HG03108 (cell line): ENCODE data around the gene CHRNB1.

Experiments used
- ATAC-seq: cut with Tn5 transposase; IDR thresholded peaks from one replicate; pipeline ENCODE4 v1.9.1; 2021; ENCODE audit warnings: moderate library complexity; ENCODE audit not compliant: unreplicated experiment

CHRNB1 gene

GRCh38 chr17:7444682-7445618, at the start of gene CHRNB1:
Gene CHRNB1 (plus strand): TSS chr17:7445061. CDS start chr17:7445128, 67 bp downstream.
- peak; percentile 48 for ATAC-seq

DNA sequence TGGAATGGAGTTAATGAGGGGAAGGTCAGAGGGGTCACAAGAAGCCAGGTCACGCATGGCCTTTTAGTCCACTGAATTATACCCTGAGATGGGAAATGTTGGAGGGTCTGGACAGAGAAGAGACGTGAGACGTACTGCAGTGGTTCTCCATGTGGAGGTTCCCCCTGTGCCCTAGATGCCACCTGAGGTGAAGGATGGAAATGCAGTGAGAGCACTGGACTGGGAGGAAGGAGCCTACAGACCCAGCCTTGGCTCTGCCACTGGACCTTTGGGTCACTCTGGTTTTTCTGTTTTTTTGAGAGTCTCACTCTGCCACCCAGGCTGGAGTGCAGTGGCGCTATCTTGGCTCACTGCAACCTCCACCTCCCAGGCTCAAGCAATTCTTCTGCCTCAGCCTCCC, 48.7 kb upstream of the CHRNB1 start:
- no peak for ATAC-seq

DNA sequence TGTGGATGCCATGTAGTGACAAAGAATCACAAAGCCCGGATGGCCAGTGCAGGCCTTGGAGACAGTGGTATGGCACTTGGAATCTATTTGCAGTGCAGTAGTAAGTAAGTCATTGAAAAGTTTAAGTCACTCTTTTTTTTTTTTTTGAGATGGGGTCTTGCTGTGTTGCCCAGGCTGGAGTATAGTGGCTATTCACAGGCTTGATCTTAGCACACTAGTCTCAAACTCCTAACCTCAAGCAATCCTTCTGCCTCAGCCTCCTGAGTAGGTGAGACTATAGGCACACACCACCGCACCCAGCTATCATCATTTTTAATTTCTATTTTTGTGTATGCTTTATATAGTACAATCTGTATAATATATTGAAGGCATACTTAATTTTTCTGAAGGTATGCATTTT, 46.2 kb upstream of the CHRNB1 start:
- ATAC-seq = no peak

DNA sequence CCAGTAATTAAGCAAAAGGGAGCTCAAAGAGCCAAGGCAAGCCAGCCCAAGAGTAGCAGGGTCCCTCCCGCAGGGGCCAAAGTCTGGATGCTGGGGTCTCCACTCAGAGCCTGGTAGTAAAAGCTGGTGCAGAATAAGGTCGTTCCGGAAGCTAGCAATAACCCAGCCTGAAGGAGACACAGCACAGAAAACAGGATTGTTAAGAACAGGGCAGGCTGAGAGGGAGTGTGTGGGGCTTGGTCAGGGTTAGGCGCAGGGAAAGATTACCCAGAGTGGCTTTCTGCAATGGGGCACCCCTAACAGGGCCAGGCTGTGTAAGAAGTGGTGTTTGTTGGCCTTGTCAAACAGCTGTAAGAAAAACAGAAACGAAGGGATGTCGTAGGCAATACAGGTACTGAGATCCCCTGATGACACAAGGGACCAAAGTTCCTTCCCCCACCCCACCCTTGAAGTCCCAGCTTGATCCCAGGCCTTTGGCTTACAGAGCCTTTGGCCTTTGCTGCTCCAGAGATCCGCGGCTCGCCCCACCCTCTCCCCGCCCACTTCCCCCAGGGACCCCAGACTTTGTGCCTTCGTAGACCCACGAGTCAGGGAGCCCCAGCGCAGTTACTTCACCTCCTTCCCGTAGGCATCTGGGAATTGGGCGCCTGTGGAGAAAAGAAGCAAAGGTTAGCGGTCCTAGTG, 41.7 kb upstream of the CHRNB1 start:
- ATAC-seq = no peak

GRCh38 chr17:7403727-7403976, 41.2 kb upstream of the CHRNB1 start:
- no peak for ATAC-seq

GRCh38 chr17:7403977-7404736, 40.7 kb upstream of the CHRNB1 start, which contains the start of gene TMEM256:
Gene TMEM256 (minus strand): TSS chr17:7404097. CDS start chr17:7404084, 13 bp downstream.
- ATAC-seq = peak; percentile 89

GRCh38 chr17:7404737-7405349, 40.0 kb upstream of the CHRNB1 start:
- ATAC-seq = peak; percentile 14

DNA sequence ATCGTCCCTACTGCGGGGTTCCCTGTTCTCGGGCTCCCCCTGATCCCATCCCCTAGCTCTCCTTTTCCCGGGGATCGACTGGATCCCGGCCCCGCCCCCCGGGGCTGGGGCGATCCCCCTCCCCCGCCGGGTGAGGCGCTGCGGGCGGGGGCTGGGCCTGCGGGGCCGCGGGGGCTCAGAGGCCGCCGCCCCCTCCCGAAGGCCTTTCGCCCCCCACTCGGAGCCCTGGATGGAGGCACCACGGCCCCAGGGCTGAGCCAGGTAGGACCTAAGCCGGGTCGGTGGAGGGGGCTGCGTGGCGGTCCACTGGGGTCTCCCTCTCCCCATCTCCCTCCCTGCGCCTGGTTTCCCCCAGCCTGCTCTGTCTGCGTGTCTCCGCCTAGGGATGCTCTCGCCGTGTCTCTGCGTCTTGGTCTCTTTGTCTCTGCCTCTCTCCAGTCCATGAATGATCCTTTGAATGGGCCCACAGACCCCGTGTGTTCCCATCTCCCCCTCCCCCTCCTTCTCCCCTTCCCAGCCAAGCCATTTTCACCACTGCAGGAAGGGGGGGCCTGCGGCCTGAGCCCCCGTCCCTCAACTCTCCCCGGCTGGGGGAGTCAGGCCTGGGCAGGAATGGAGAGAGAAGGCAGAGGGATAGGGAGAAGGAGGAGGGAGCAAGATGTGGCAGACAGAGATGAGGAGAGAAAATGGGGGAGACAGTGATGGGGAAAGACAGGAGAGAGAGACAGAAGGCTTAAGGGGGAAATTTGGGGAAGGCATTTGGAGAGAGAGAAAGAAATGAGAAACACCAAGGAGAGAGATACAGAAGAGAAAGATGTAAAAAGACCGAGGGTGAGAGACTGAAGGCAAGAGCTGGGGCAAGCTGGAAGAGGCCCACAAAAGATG, 39.3 kb upstream of the CHRNB1 start:
- ATAC-seq = no peak

- no peak for ATAC-seq
Measured at GRCh38 chr17:7406235-7406825, 38.5 kb upstream of the CHRNB1 start.

DNA sequence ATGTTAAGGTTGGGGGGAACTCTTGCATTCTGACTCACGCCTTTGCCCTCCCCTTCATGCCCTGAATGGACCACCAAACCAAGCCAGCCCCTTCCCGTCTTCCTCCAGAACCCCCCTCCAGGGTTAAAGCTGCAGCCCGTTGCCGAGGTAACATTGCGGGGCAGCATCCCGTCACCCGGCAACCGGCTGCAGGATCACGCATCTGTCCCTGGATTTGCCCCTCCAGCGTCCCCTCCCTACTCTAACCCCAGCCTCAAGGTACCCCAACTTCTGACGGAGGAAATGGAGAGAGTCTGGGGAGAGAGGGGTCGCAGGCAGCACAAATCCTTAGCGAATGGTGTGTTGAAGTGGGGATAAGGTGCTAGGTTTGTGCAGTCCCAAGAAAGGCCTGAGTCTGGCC, 37.8 kb upstream of the CHRNB1 start:
- no peak for ATAC-seq

DNA sequence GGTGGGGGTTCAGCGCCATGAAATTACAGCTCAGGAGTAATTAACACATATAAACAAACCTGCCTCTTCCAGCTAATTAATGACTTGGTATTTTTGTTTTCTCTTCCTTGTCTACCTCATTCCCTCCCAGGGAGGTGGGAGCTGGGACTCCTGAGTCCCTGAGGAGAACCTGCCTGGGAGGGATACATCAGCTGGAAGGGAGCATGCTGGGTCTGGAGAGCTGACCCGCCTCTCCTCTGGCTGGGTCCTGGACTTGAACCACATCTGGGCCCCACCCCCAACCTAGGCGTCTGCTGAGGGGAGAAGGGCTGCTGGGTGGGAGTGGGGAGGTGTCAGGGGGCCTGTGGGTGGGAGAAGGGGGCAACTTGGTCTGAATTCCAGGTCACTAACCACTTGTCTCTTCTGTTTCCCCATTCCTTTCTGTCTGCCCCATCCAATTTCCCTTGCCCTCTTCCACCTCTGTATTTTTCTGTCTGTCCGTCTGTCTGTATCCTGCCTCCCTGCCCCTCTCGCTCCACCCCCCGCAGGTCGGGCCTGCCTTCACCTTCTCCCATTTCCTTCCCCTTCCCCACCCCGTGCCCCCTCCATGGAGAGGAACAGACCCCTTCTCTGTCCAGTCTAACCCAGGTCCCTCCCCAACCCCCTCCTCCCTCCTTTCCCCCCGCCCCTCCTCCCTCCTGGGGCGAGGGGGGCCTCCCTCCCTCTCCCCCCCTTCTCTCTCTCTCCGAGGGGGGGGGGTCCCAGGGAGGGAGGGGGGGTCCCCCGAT, 37.2 kb upstream of the CHRNB1 start, which contains the start of gene NLGN2:
Gene NLGN2 (plus strand): TSS at position 361 of the 767 bp plus-strand sequence. CDS start 411 bp downstream, outside the sequence.
- no peak for ATAC-seq

- ATAC-seq = no peak
Measured at GRCh38 chr17:7408252-7408727, 36.6 kb upstream of the CHRNB1 start.

- no peak for ATAC-seq
Measured at GRCh38 chr17:7408863-7409262, 36.0 kb upstream of the CHRNB1 start.

GRCh38 chr17:7409716-7410115, 35.1 kb upstream of the CHRNB1 start:
- ATAC-seq = no peak

GRCh38 chr17:7410634-7411426, 34.0 kb upstream of the CHRNB1 start:
- ATAC-seq = no peak

DNA sequence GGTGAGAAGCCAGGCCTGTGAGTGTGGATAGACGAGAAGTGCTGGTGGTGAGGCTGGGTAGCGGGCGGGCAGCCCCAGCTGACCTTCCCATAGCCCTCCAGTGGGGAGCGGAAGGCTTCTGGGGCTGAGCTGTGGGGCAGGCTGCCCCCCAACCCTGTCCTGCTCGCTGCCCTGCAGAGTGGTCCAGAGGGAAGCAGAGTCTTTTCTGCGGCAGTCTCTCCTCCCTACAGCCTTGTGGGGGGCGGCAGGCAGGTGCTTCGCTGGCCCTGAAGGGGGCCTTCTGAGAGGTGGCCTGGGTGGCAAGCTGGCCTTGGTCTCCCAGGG, 33.5 kb upstream of the CHRNB1 start:
- no peak for ATAC-seq

- ATAC-seq = no peak
Measured at GRCh38 chr17:7413346-7413985, 31.4 kb upstream of the CHRNB1 start.

GRCh38 chr17:7414837-7415236, 30.0 kb upstream of the CHRNB1 start:
- ATAC-seq = no peak
